Measurements from ENCODE around the gene MCTP1. TPM values are rescaled to one million over a fixed set of nuclear protein-coding genes. Genes with fewer than 3 reads are reported as not detected.
"Not testable (repeated sequence)": the region's sequence is repeated elsewhere in the genome, so short reads cannot be mapped to it uniquely, and the experiment has no call there.

MCTP1 gene
- total RNA-seq, 1 donor from 2014 or later = 9.1 TPM

GRCh38 chr5:94847019-94847418, 437.9 kb downstream of the MCTP1 start:
- H3K27me3 Mint-ChIP-seq (ENCODE audit: low read depth) = no peaks in the 10 kb centered on the region
- no peak for DNase-seq (ENCODE audit: low spot score in 2 of 2, unreplicated experiment in 2 of 2)
- H3K9me3 Mint-ChIP-seq = no peaks in the 10 kb centered on the region
- H3K36me3 Mint-ChIP-seq = no peaks in the 10 kb centered on the region
- H3K27ac Mint-ChIP-seq = no peak overlapping the region
- H3K4me3 Mint-ChIP-seq = no peak overlapping the region
- no peak for TF ChIP-seq CTCF (IDR thresholded peaks at IDR 0.05; ENCODE audit: unreplicated experiment)
- peaks cover 6% of the 10 kb centered on the region for H3K4me1 Mint-ChIP-seq

DNA sequence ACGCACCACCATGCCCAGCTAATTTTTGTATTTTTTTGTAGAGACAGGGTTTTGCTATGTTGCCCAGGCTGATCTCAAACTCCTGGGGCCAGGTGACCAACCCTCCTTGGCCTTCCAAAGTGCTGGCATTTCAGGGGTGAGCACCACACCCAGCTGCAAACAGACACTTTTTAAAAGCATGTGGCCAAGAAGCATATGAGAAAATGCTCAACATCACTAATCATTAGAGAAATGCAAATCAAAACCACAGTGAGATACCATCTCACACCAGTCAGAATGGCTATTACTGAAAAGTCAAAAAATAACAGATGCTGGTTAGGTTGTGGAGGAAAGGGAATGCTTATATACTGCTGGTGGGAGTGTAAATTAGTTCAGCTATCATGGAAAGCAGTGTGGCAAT, 439.2 kb downstream of the MCTP1 start:
- H3K27ac Mint-ChIP-seq, H3K9me3 Mint-ChIP-seq: not testable (repeated sequence)

DNA sequence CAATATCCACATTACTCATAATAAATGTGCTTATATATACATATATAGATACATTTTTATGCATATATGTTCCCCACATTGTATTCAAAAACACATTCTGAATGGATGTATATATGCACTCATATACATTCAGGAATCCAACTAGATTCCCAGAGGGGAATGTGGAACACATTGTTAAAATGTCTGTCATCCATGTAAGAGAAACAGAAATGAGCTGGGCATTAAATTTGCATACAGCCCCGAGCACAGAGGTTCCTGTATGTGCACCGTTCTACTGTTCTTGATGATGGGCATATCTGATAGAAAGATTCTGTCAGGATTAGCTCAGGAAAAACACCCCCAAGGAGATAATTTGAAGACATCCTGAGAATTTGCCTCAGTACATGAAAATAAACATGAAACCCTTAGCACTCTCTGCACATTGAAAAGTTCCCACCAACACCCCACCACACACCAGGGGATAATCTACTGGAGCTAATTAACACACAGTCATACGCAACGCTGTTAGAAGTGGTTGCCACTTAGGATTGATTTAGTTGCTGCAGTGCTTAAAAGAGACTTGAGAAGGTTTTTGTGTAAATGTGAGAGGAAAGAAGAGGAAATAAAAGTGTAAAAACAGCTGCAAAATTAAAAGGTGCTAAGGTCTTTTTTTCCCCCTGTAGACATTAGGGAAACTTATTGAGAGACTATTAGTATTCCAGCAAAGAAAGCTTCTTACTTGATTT, 443.1 kb downstream of the MCTP1 start:
- no peaks in the 10 kb centered on the region for H3K27me3 Mint-ChIP-seq (ENCODE audit: low read depth)
- no peak for DNase-seq (ENCODE audit: low spot score in 2 of 2, unreplicated experiment in 2 of 2)
- no peaks in the 10 kb centered on the region for H3K4me1 Mint-ChIP-seq
- H3K36me3 Mint-ChIP-seq = no peaks in the 10 kb centered on the region
- H3K4me3 Mint-ChIP-seq = no peak overlapping the region
- no peaks in the 10 kb centered on the region for H3K9me3 Mint-ChIP-seq
- TF ChIP-seq CTCF (IDR thresholded peaks at IDR 0.05; ENCODE audit: unreplicated experiment) = no peak
- H3K27ac Mint-ChIP-seq = no peak overlapping the region

More for the DNA sequence above, 439.2 kb downstream of the MCTP1 start:
- H3K4me1 Mint-ChIP-seq; H3K36me3 Mint-ChIP-seq; H3K27me3 Mint-ChIP-seq (ENCODE audit: low read depth); H3K4me3 Mint-ChIP-seq; DNase-seq (ENCODE audit: low spot score in 2 of 2, unreplicated experiment in 2 of 2): not testable (repeated sequence)

- DNase-seq (ENCODE audit: low spot score in 2 of 2, unreplicated experiment in 2 of 2) = no peak
- no peaks in the 10 kb centered on the region for H3K36me3 Mint-ChIP-seq
- no peak for TF ChIP-seq CTCF (IDR thresholded peaks at IDR 0.05; ENCODE audit: unreplicated experiment)
- no peak overlapping the region for H3K4me3 Mint-ChIP-seq
- no peak overlapping the region for H3K27ac Mint-ChIP-seq
- H3K9me3 Mint-ChIP-seq = no peaks in the 10 kb centered on the region
- H3K27me3 Mint-ChIP-seq (ENCODE audit: low read depth) = no peaks in the 10 kb centered on the region
- H3K4me1 Mint-ChIP-seq = no peaks in the 10 kb centered on the region
These were observed 451.0 kb downstream of the MCTP1 start for GRCh38 chr5:94833851-94834250.

GRCh38 chr5:94832685-94833084, 452.2 kb downstream of the MCTP1 start:
- no peak overlapping the region for H3K27ac Mint-ChIP-seq
- peaks cover 2% of the 10 kb centered on the region for H3K27me3 Mint-ChIP-seq (ENCODE audit: low read depth)
- no peak overlapping the region for H3K4me3 Mint-ChIP-seq
- no peaks in the 10 kb centered on the region for H3K4me1 Mint-ChIP-seq
- H3K9me3 Mint-ChIP-seq = no peaks in the 10 kb centered on the region
- H3K36me3 Mint-ChIP-seq = no peaks in the 10 kb centered on the region
- no peak for DNase-seq (ENCODE audit: low spot score in 2 of 2, unreplicated experiment in 2 of 2)
- no peak for TF ChIP-seq CTCF (IDR thresholded peaks at IDR 0.05; ENCODE audit: unreplicated experiment)

GRCh38 chr5:94830520-94830919, 454.4 kb downstream of the MCTP1 start:
- DNase-seq (ENCODE audit: low spot score in 2 of 2, unreplicated experiment in 2 of 2) = no peak
- no peak for TF ChIP-seq CTCF (IDR thresholded peaks at IDR 0.05; ENCODE audit: unreplicated experiment)
- Mint-ChIP-seq H3K9me3 (no peaks in the 10 kb centered on the region), H3K4me1 (no peaks in the 10 kb centered on the region), H3K27ac (no peak overlapping the region), H3K36me3 (no peaks in the 10 kb centered on the region), H3K4me3 (no peak overlapping the region), H3K27me3 (ENCODE audit: low read depth) (peaks cover 4% of the 10 kb centered on the region)

DNA sequence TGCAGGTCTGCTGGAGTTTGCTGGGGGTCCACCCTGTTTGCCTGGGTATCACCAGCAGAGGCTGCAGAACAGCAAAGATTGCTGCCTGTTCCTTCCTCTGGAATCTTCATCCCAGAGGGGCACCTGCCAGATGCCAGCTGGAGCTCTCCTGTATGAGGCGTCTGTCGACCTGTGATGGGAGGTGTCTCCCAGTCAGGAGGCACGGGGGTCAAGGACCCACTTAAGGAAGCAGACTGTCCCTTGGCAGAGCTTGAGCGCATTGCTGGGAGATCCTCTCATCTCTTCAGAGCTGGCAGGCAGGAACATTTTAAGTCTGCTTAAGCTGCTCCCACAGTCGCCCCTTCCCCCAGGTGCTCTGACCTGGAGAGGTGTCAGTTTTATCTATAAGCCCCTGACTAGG, 456.7 kb downstream of the MCTP1 start:
- not testable (repeated sequence) for H3K4me1 Mint-ChIP-seq; H3K27ac Mint-ChIP-seq; H3K4me3 Mint-ChIP-seq; DNase-seq (ENCODE audit: low spot score in 2 of 2, unreplicated experiment in 2 of 2); H3K36me3 Mint-ChIP-seq
- peaks cover 10% of the 10 kb centered on the region for H3K9me3 Mint-ChIP-seq
- H3K27me3 Mint-ChIP-seq (ENCODE audit: low read depth) = peaks cover 15% of the 10 kb centered on the region
